DMS53 treated with DMSO at 0.1 percent for 48 hours (cell line): ENCODE measurements around the gene CUEDC1.

Experiments
- DNase-seq: peaks from one replicate; lab custom pipeline; 2025; ENCODE audit not compliant: unreplicated experiment; lab: John Stamatoyannopoulos, UW

CUEDC1 gene

GRCh38 chr17:57900991-57901743 lies 54.0 kb downstream of the CUEDC1 start:
- DNase-seq: peak; percentile 79

GRCh38 chr17:57899822-57900221 lies 55.4 kb downstream of the CUEDC1 start:
- DNase-seq: peak; percentile 46

GRCh38 chr17:57899391-57899790 lies 55.8 kb downstream of the CUEDC1 start:
- no peak for DNase-seq

GRCh38 chr17:57898487-57899311 lies 56.5 kb downstream of the CUEDC1 start:
- DNase-seq: no peak

- no peak for DNase-seq
These were observed 59.7 kb downstream of the CUEDC1 start for GRCh38 chr17:57895382-57896060.

- DNase-seq: no peak
These were observed 60.4 kb downstream of the CUEDC1 start for GRCh38 chr17:57894848-57895247.

- peak; percentile 82 for DNase-seq
These were observed 62.2 kb downstream of the CUEDC1 start for GRCh38 chr17:57892820-57893595.

- no peak for DNase-seq
These were observed 62.9 kb downstream of the CUEDC1 start for GRCh38 chr17:57892146-57892819.

- DNase-seq: no peak
These were observed 64.4 kb downstream of the CUEDC1 start for GRCh38 chr17:57890857-57891232.

- DNase-seq: no peak
These were observed 65.0 kb downstream of the CUEDC1 start for GRCh38 chr17:57889892-57890856.

- no peak for DNase-seq
These were observed 66.0 kb downstream of the CUEDC1 start for GRCh38 chr17:57889252-57889651.

- DNase-seq: no peak
These were observed 66.6 kb downstream of the CUEDC1 start for GRCh38 chr17:57888311-57889216.

GRCh38 chr17:57887161-57887560 lies 68.1 kb downstream of the CUEDC1 start:
- DNase-seq: no peak

GRCh38 chr17:57886020-57886419 lies 69.2 kb downstream of the CUEDC1 start:
- no peak for DNase-seq

- no peak for DNase-seq
These were observed 69.9 kb downstream of the CUEDC1 start for GRCh38 chr17:57885148-57885915.

GRCh38 chr17:57881783-57882351 lies 73.3 kb downstream of the CUEDC1 start:
- no peak for DNase-seq

GRCh38 chr17:57881143-57881542 lies 74.1 kb downstream of the CUEDC1 start:
- no peak for DNase-seq
